IMR-90 (cell line): ENCODE data around the gene FAM199X. TPM values are rescaled to one million over a fixed set of nuclear protein-coding genes. Genes with fewer than 3 reads are reported as not detected.

Experiments used
- ATAC-seq: fragments of 200-7000 bp; cut with Tn5 transposase; 2 replicates; pipeline ENCODE4 v1.9.1; 2020; ENCODE audit warnings: low read depth, mild to moderate bottlenecking, moderate library complexity
- BruUV-seq: library from RNA; stranded (reverse); fragments of 400-500 nt; replicated peaks from 2 replicates; lab custom pipeline; 2021; lab: Mats Ljungman, UMichigan
- CTCF ChIA-PET: fragments of 300-600 bp; formaldehyde crosslinking; extraction: SDS; loops from one replicate; lab custom pipeline; 2021; ENCODE audit warnings: antibody characterized with exemption; lab: Yijun Ruan, JAX
- POLR2A ChIA-PET: fragments of 300-600 bp; sonication (Branson Sonifier 250); formaldehyde crosslinking; loops from one replicate; lab custom pipeline; 2022; ENCODE audit warnings: antibody characterized with exemption; ENCODE audit not compliant: unreplicated experiment; lab: Charles Lee
- DNase-seq: peaks from one replicate; pipeline ENCODE4 v3.0.0; 2013
- H2AFZ ChIP-seq: replicated peaks from 2 replicates; pipeline ENCODE3; 2013; ENCODE audit warnings: low read length, mild to moderate bottlenecking; ENCODE audit not compliant: poor library complexity
- H2AK5ac ChIP-seq: 2 replicates; pipeline ENCODE4 v1.6.1; 2013; ENCODE audit warnings: low read depth, low read length, inconsistent platforms
- H2AK9ac ChIP-seq: replicated peaks from 2 replicates; pipeline ENCODE3; 2013; ENCODE audit warnings: mild to moderate bottlenecking, low read depth, low read length, moderate library complexity; ENCODE audit not compliant: poor library complexity
- H2BK120ac ChIP-seq: 2 replicates; pipeline ENCODE4 v1.6.1; 2013; ENCODE audit warnings: low read depth, low read length, inconsistent platforms
- H2BK15ac ChIP-seq: 3 replicates; pipeline ENCODE4 v1.6.1; 2013; ENCODE audit warnings: low read depth, low read length, inconsistent platforms
- H2BK20ac ChIP-seq: 2 replicates; pipeline ENCODE4 v1.6.1; 2013; ENCODE audit warnings: low read depth, mild to moderate bottlenecking, inconsistent platforms, low read length, moderate library complexity
- H2BK5ac ChIP-seq: 2 replicates; pipeline ENCODE4 v1.6.1; 2013; ENCODE audit warnings: mild to moderate bottlenecking, low read depth, low read length, inconsistent platforms; ENCODE audit not compliant: poor library complexity, severe bottlenecking
- H3K14ac ChIP-seq: replicated peaks from 2 replicates; pipeline ENCODE4 v1.6.1; 2013; ENCODE audit warnings: low read depth, low read length, inconsistent platforms
- H3K18ac ChIP-seq: 2 replicates; pipeline ENCODE4 v1.6.1; 2013; ENCODE audit warnings: low read depth, low read length, control low read depth
- H3K23ac ChIP-seq: 2 replicates; pipeline ENCODE4 v1.6.1; 2013; ENCODE audit warnings: low read depth, low read length, inconsistent platforms
- H3K27ac ChIP-seq: 2 replicates; pipeline ENCODE4 v1.5.1; 2013; ENCODE audit warnings: mild to moderate bottlenecking, control low read depth, low read length; ENCODE audit not compliant: insufficient read depth
- H3K27me3 ChIP-seq: 2 replicates; pipeline ENCODE4 v1.6.1; 2013; ENCODE audit warnings: low read length; ENCODE audit not compliant: control insufficient read depth, insufficient read depth
- H3K36me3 ChIP-seq: 2 replicates; pipeline ENCODE4 v1.6.1; 2013; ENCODE audit warnings: low read length, mixed read lengths; ENCODE audit not compliant: control insufficient read depth, insufficient read depth
- H3K4ac ChIP-seq: 2 replicates; pipeline ENCODE4 v1.6.1; 2013; ENCODE audit warnings: low read depth, low read length, inconsistent platforms
- H3K4me1 ChIP-seq: 2 replicates; pipeline ENCODE4 v1.6.1; 2013; ENCODE audit warnings: low read length, mixed read lengths; ENCODE audit not compliant: control insufficient read depth, insufficient read depth
- H3K4me2 ChIP-seq: 2 replicates; pipeline ENCODE4 v1.6.1; 2013; ENCODE audit warnings: low read depth, mild to moderate bottlenecking, control low read depth, low read length, moderate library complexity
- H3K4me3 ChIP-seq: 2 replicates; pipeline ENCODE4 v1.5.1; 2013; ENCODE audit warnings: low read depth, mild to moderate bottlenecking, control low read depth, low read length, moderate library complexity; ENCODE audit not compliant: insufficient read depth
- H3K56ac ChIP-seq: 2 replicates; pipeline ENCODE4 v1.6.1; 2013; ENCODE audit warnings: low read length, inconsistent platforms; ENCODE audit not compliant: insufficient read depth; ENCODE audit errors: extremely low read depth
- H3K79me1 ChIP-seq, 2 experiments: 2 replicates each; pipeline ENCODE4 v1.6.1; 2013; ENCODE audit warnings: low read length in 2 of 2, inconsistent platforms in 1 of 2, low read depth in 1 of 2
- H3K9ac ChIP-seq: 2 replicates; pipeline ENCODE4 v1.6.1; 2013; ENCODE audit warnings: low read depth, low read length, control low read depth
- H3K9me1 ChIP-seq: 2 replicates; pipeline ENCODE4 v1.6.1; 2013; ENCODE audit warnings: low read length, inconsistent platforms; ENCODE audit not compliant: insufficient read depth
- H3K9me3 ChIP-seq: 2 replicates; pipeline ENCODE4 v1.6.1; 2013; ENCODE audit warnings: low read length; ENCODE audit not compliant: control insufficient read depth, insufficient read depth
- H4K20me1 ChIP-seq: 2 replicates; pipeline ENCODE4 v1.6.1; 2013; ENCODE audit warnings: low read length, inconsistent platforms; ENCODE audit not compliant: insufficient read depth
- H4K5ac ChIP-seq: 2 replicates; pipeline ENCODE4 v1.6.1; 2013; ENCODE audit warnings: mild to moderate bottlenecking, low read depth, low read length, control low read depth
- H4K8ac ChIP-seq, 2 experiments: 2 replicates each; pipeline ENCODE4 v1.6.1; 2013; ENCODE audit warnings: low read depth in 2 of 2, low read length in 2 of 2, control low read depth in 1 of 2, inconsistent platforms in 1 of 2
- H4K91ac ChIP-seq: 2 replicates; pipeline ENCODE4 v1.6.1; 2013; ENCODE audit warnings: low read depth, low read length, inconsistent platforms; ENCODE audit not compliant: insufficient read depth
- CHD1 ChIP-seq: IDR thresholded peaks from 2 replicates; pipeline ENCODE4 v1.6.1; 2012; ENCODE audit warnings: low read depth, low read length, improper control_type of control experiment
- CTCF ChIP-seq: conservative IDR thresholded peaks from 2 replicates; pipeline ENCODE4 v1.5.1; 2012; ENCODE audit warnings: mild to moderate bottlenecking, low read depth, low read length, improper control_type of control experiment
- MAFK ChIP-seq: IDR thresholded peaks from 2 replicates; pipeline ENCODE4 v1.6.1; 2012; ENCODE audit warnings: low read depth, low read length, improper control_type of control experiment
- POLR2A ChIP-seq: IDR thresholded peaks from 2 replicates; pipeline ENCODE4 v1.6.1; 2012; ENCODE audit warnings: mild to moderate bottlenecking, low read depth, low read length
- RFX5 ChIP-seq: IDR thresholded peaks from 2 replicates; pipeline ENCODE4 v1.8.0; 2012; ENCODE audit warnings: low read depth, mild to moderate bottlenecking, low read length, moderate library complexity
- WGBS, 2 experiments: methylation state at CpG; one replicate each; pipeline versions ENCODE4 v1.1.5 to v1.1.7; 2013; ENCODE audit warnings: missing lambda C conversion rate in 2 of 2; ENCODE audit not compliant: insufficient read length in 1 of 2; ENCODE audit errors: extremely low coverage in 2 of 2; 5-methylcytosine and 5-hydroxymethylcytosine counted together
- dilution Hi-C: fragments of 300-500 bp; cut with HindIII; formaldehyde crosslinking; loops from one replicate; pipeline ENCODE4 v1.14.3; 2018; ENCODE audit warnings: low sequenced_read_pairs; ENCODE audit not compliant: unreplicated experiment
- in situ Hi-C: fragments of 300-500 bp; cut with MboI; formaldehyde crosslinking; loops from 3 replicates; pipeline ENCODE4 v1.14.3; 2019; ENCODE audit warnings: low sequenced_read_pairs, inconsistent platforms, mixed read lengths
- intact Hi-C: fragments of 100-400 bp; cut with micrococcal nuclease; formaldehyde crosslinking; loops from 2 replicates; pipeline ENCODE4 v1.10.0; 2022
- polyA plus RNA-seq, 3 experiments: library from polyadenylated mRNA; depleted of rRNA; stranded (reverse); fragments of >200 nt; gene quantifications; 2 replicates each; pipeline ENCODE4 v1.2.3, GENCODE V29; 2012; ENCODE audit warnings: low replicate concordance in 1 of 3
- total RNA-seq: library from RNA; depleted of rRNA; stranded (reverse); fragments of >200 nt; gene quantifications from 2 replicates; pipeline ENCODE4 v1.2.3, GENCODE V29; 2012

FAM199X gene
- total and polyA plus RNA-seq, 2 of the 4 experiments (the other 2 are of a cell fraction): 4.0 to 13.8 TPM

- dilution Hi-C loops: no loop called here
- no peak overlapping the region for H2BK5ac ChIP-seq
- no peak overlapping the region for H3K9ac ChIP-seq
- no peak overlapping the region for H3K18ac ChIP-seq
- no peak overlapping the region for H3K14ac ChIP-seq
- H2AK9ac ChIP-seq: no peak overlapping the region
- H4K91ac ChIP-seq: no peak overlapping the region
- no peak overlapping the region for H2BK120ac ChIP-seq
- DNase-seq (no peak), ATAC-seq (no peak)
- no TSS peak for BruUV-seq
- WGBS, 2 experiments: no CpG with 5 or more reads among the region's 2 CpGs
- H3K23ac ChIP-seq: no peak overlapping the region
- CTCF ChIA-PET: no interaction called here
- H3K4me2 ChIP-seq: no peak overlapping the region
- H3K56ac ChIP-seq: no peak overlapping the region
- H3K9me3 ChIP-seq: no peaks in the 10 kb centered on the region
- no peak overlapping the region for H2AK5ac ChIP-seq
- no peak overlapping the region for H2BK15ac ChIP-seq
- H3K36me3 ChIP-seq: no peaks in the 10 kb centered on the region
- no peak overlapping the region for H4K5ac ChIP-seq
- H3K4me3 ChIP-seq: no peak overlapping the region
- peaks cover 9% of the 10 kb centered on the region for H4K20me1 ChIP-seq
- TF ChIP-seq MAFK: no peak
- no peak for TF ChIP-seq POLR2A
- TF ChIP-seq CTCF: no peak
- TF ChIP-seq CHD1: no peak
- no peak for TF ChIP-seq RFX5
- H3K4me1 ChIP-seq: no peaks in the 10 kb centered on the region
- H3K79me1 ChIP-seq: peaks cover 3 to 7% of the 10 kb centered on the region in 2 experiments; a peak in 1 of 4 replicates
- no peak overlapping the region for H2AFZ ChIP-seq
- in situ Hi-C loops: no loop called here
- no peak overlapping the region for H3K4ac ChIP-seq
- H3K27me3 ChIP-seq: peaks cover 3% of the 10 kb centered on the region
- H4K8ac ChIP-seq: no peak overlapping the region
- H2BK20ac ChIP-seq: no peak overlapping the region
- intact Hi-C loops: no loop called here
- no peak overlapping the region for H3K27ac ChIP-seq
- no peaks in the 10 kb centered on the region for H3K9me1 ChIP-seq
- POLR2A ChIA-PET: no interaction called here
Observed at GRCh38 chrX:104172788-104173187, 6.5 kb downstream of the FAM199X start.
